ENCODE data around the gene RAB37. TPM values are rescaled to one million over a fixed set of nuclear protein-coding genes. Genes with fewer than 3 reads are reported as not detected.

RAB37 gene
- total RNA-seq, 1 experiment from 2014 or later: 1.5 TPM

DNA sequence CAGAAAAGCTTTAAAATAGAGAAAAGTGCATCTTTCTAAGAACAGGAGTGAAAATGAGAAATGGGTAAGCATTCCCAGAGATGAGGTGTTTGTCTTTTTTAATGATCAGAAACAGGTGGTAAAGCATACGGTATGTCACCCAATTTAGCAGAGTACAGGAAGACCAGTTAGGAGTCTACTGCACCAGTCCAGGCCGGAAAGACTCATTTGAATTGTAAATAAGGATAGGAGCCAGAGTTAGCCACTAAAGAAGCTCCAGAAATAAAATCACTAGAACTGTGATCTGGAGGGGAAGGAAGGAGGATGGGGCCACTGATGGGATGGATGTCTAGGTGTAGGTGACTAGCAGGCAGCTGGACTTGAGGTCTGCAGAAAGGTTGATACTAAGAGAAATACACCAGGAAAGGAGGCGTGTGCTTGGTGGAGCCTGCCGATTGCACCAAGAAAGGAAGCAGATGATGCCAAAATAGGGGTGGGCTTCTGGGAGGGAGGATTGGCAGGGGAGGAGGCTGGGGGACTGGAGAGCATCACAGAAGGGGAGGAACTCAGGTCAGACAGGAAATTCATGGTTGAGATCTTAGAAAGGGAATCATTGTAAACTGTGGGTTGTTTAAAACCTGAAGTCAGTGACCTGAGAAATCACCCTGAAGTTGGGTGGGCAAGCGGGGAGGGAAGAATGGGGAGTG lies 47.2 kb downstream of the RAB37 start:
- H3K27ac ChIP-seq (ENCODE audit: low read length): no peak overlapping the region
- in situ Hi-C loops (cut with HindIII; ENCODE audit: low pct_unique_long_range_greater_than_20kb, low sequenced_read_pairs): no loop called here
- H3K4me3 ChIP-seq (ENCODE audit: low read depth in 2 of 2, low read length in 2 of 2): no peak overlapping the region
- no peak for DNase-seq (ENCODE audit: low read depth, low spot score)
- TF ChIP-seq CTCF (IDR thresholded peaks at IDR 0.05) (no peak), POLR2AphosphoS5 (IDR thresholded peaks at IDR 0.05; ENCODE audit: low read depth, low read length) (no peak), TCF7L2 (IDR thresholded peaks at IDR 0.05; ENCODE audit: low read depth, low read length) (no peak), SIN3A (IDR thresholded peaks at IDR 0.05; ENCODE audit: borderline replicate concordance, insufficient read depth, low read depth, low read length) (no peak)
- TF ChIP-seq, protein P1, sequence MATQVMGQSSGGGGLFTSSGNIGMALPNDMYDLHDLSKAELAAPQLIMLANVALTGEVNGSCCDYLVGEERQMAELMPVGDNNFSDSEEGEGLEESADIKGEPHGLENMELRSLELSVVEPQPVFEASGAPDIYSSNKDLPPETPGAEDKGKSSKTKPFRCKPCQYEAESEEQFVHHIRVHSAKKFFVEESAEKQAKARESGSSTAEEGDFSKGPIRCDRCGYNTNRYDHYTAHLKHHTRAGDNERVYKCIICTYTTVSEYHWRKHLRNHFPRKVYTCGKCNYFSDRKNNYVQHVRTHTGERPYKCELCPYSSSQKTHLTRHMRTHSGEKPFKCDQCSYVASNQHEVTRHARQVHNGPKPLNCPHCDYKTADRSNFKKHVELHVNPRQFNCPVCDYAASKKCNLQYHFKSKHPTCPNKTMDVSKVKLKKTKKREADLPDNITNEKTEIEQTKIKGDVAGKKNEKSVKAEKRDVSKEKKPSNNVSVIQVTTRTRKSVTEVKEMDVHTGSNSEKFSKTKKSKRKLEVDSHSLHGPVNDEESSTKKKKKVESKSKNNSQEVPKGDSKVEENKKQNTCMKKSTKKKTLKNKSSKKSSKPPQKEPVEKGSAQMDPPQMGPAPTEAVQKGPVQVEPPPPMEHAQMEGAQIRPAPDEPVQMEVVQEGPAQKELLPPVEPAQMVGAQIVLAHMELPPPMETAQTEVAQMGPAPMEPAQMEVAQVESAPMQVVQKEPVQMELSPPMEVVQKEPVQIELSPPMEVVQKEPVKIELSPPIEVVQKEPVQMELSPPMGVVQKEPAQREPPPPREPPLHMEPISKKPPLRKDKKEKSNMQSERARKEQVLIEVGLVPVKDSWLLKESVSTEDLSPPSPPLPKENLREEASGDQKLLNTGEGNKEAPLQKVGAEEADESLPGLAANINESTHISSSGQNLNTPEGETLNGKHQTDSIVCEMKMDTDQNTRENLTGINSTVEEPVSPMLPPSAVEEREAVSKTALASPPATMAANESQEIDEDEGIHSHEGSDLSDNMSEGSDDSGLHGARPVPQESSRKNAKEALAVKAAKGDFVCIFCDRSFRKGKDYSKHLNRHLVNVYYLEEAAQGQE (IDR thresholded peaks at IDR 0.05; ENCODE audit: insufficient read depth in 1 of 2, low read depth in 2 of 2, low read length in 1 of 2): no peak
- ChIA-PET POLR2A (no interaction called here), CTCF (interaction anchor here (0.7 kb wide), 2 partner anchors 37 to 91 kb away, joined by 4 to 7 read pairs; no protein-coding TSS in a partner anchor)
- H3K27me3 ChIP-seq (ENCODE audit: control insufficient read depth, insufficient read depth, low read length): no peaks in the 10 kb centered on the region
- no TSS peak for BruUV-seq (replicated peaks)
- no peaks in the 10 kb centered on the region for H3K9me3 ChIP-seq (ENCODE audit: control insufficient read depth, insufficient read depth, low read depth, low read length)
- no peaks in the 10 kb centered on the region for H3K4me1 ChIP-seq (ENCODE audit: control insufficient read depth, insufficient read depth, low read length)
- no peak for ATAC-seq
- H3K36me3 ChIP-seq (ENCODE audit: control insufficient read depth, insufficient read depth, low read length): no peaks in the 10 kb centered on the region
- intact Hi-C loops (cut with micrococcal nuclease; ENCODE audit: unreplicated experiment): no loop called here

DNA sequence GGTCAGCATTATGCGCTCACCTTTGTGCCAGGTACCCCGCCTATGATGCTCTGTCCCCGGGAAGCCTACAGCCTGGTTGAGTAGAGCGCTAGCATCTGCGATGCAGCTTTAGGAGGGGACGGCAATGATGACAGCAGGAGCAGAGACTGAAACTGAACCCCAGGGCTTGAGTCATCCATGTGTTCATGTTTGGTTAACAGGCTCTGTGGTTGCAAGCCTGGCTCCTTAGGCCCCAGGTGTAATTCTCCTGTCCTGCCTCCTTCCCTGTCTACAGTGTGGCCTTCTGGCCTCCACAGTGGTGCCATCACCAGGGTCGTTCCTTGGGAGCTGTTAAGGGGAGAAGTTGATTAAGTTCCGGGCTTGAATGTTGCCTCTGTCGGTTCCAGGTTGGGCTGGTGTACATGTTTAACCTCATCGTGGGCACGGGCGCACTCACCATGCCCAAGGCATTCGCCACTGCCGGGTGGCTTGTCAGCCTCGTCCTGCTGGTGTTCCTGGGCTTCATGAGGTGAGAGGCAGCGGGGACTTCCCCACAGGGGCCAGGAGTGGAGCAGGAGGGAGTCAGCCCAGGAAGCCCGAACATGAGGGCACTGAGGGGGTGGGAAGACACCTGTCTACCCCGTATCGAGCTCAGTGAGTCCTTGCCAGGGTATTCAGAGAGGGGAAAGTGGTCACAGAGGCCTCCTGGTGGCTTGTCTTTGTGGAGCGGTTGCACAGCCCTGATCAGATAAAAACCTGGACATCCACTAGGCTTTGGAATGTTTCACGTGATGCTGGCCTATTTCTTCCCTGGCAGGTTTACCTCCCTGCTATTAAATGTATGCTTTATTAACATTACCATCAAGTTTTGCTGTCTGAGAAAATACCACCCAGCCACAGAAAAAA lies 48.3 kb downstream of the RAB37 start:
- Histone ChIP-seq H3K4me1 (ENCODE audit: control insufficient read depth, insufficient read depth, low read length) (no peaks in the 10 kb centered on the region), H3K36me3 (ENCODE audit: control insufficient read depth, insufficient read depth, low read length) (no peaks in the 10 kb centered on the region), H3K27ac (ENCODE audit: low read length) (no peak overlapping the region), H3K4me3 (ENCODE audit: low read depth in 2 of 2, low read length in 2 of 2) (no peak overlapping the region), H3K9me3 (ENCODE audit: control insufficient read depth, insufficient read depth, low read depth, low read length) (no peaks in the 10 kb centered on the region), H3K27me3 (ENCODE audit: control insufficient read depth, insufficient read depth, low read length) (no peaks in the 10 kb centered on the region)
- in situ Hi-C loops (cut with HindIII; ENCODE audit: low pct_unique_long_range_greater_than_20kb, low sequenced_read_pairs) (no loop called here), intact Hi-C loops (cut with micrococcal nuclease; ENCODE audit: unreplicated experiment) (no loop called here)
- ATAC-seq (no peak), DNase-seq (ENCODE audit: low read depth, low spot score) (no peak)
- TF ChIP-seq TCF7L2 (IDR thresholded peaks at IDR 0.05; ENCODE audit: low read depth, low read length) (no peak), CTCF (IDR thresholded peaks at IDR 0.05) (no peak), POLR2AphosphoS5 (IDR thresholded peaks at IDR 0.05; ENCODE audit: low read depth, low read length) (no peak), SIN3A (IDR thresholded peaks at IDR 0.05; ENCODE audit: borderline replicate concordance, insufficient read depth, low read depth, low read length) (no peak)
- TF ChIP-seq, protein P1 (IDR thresholded peaks at IDR 0.05; ENCODE audit: insufficient read depth in 1 of 2, low read depth in 2 of 2, low read length in 1 of 2): no peak
- ChIA-PET CTCF (interaction anchor here (0.5 kb wide), 1 partner anchor 40 kb away, joined by 4 read pairs; no protein-coding TSS in a partner anchor), POLR2A (no interaction called here)
- no TSS peak for BruUV-seq (replicated peaks)
